GM12865 (cell line): ENCODE measurements around the gene TXK.
A peak's percentile ranks its signal among the peaks of the same experiment; 100 is the strongest.

Experiments
- DNase-seq: peaks from one replicate; pipeline ENCODE4 v3.0.0; 2010; ENCODE audit warnings: low read depth
- H3K4me3 ChIP-seq: 2 replicates; pipeline ENCODE4 v1.5.1; 2011; ENCODE audit warnings: mild to moderate bottlenecking, low read depth, low read length, control low read depth
- CTCF ChIP-seq: IDR thresholded peaks from 2 replicates; pipeline ENCODE4 v1.5.1; 2011; ENCODE audit warnings: low read length, control low read depth, low read depth, inconsistent platforms; ENCODE audit not compliant: insufficient read depth; ENCODE audit errors: missing control alignments

Gene TXK

GRCh38 chr4:48022192-48022799 is 111.8 kb downstream of the TXK start:
- DNase-seq, result no peak
- no peak overlapping the region for H3K4me3 ChIP-seq
- TF ChIP-seq CTCF, result no peak

- H3K4me3 ChIP-seq, result no peak overlapping the region
- no peak for TF ChIP-seq CTCF
These were observed 113.0 kb downstream of the TXK start for GRCh38 chr4:48021100-48021499.

GRCh38 chr4:48018112-48018511 is 115.9 kb downstream of the TXK start:
- H3K4me3 ChIP-seq, result no peak overlapping the region
- no peak for DNase-seq
- TF ChIP-seq CTCF, result no peak

More at GRCh38 chr4:48021100-48021499, 113.0 kb downstream of the TXK start:
- no peak for DNase-seq

GRCh38 chr4:48017108-48017571 is 116.9 kb downstream of the TXK start:
- H3K4me3 ChIP-seq, result peak overlapping the region; percentile 78
- DNase-seq, result no peak
- no peak for TF ChIP-seq CTCF
